Sigmoid colon (tissue), 4 donors: ENCODE results near the gene ACACA.

ENCODE experiments used
- EP300 ChIP-seq, 4 donors: sonication (generic); formaldehyde crosslinking; IDR thresholded peaks; one replicate each; pipeline ENCODE4 v1.6.1; 2017; ENCODE audit warnings: antibody characterized with exemption in 4 of 4
- POLR2A ChIP-seq, 2 donors: fragments of 450-650 bp; IDR thresholded peaks; one replicate each; pipeline ENCODE4 v1.6.1; 2016; ENCODE audit warnings: antibody characterized with exemption in 2 of 2, mild to moderate bottlenecking in 2 of 2, moderate library complexity in 2 of 2
- POLR2AphosphoS5 ChIP-seq, 4 donors: sonication (generic); formaldehyde crosslinking; IDR thresholded peaks; one replicate each; pipeline ENCODE4 v1.6.1; 2017; ENCODE audit warnings: antibody characterized with exemption in 4 of 4
- TF ChIP-seq, protein P1 (sequence below), 4 experiments: fragments of 450-650 bp in 3 of 4; fragments of 200-600 bp in 1 of 4; IDR thresholded peaks; one replicate each; pipeline ENCODE4 v1.5.1; 2016 to 2019; ENCODE audit warnings: antibody characterized with exemption in 4 of 4, mild to moderate bottlenecking in 3 of 4, moderate library complexity in 2 of 4

GRCh38 chr17:37373530-37374159, 33.0 kb downstream of the ACACA start:
- TF ChIP-seq, protein P1, sequence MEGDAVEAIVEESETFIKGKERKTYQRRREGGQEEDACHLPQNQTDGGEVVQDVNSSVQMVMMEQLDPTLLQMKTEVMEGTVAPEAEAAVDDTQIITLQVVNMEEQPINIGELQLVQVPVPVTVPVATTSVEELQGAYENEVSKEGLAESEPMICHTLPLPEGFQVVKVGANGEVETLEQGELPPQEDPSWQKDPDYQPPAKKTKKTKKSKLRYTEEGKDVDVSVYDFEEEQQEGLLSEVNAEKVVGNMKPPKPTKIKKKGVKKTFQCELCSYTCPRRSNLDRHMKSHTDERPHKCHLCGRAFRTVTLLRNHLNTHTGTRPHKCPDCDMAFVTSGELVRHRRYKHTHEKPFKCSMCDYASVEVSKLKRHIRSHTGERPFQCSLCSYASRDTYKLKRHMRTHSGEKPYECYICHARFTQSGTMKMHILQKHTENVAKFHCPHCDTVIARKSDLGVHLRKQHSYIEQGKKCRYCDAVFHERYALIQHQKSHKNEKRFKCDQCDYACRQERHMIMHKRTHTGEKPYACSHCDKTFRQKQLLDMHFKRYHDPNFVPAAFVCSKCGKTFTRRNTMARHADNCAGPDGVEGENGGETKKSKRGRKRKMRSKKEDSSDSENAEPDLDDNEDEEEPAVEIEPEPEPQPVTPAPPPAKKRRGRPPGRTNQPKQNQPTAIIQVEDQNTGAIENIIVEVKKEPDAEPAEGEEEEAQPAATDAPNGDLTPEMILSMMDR (IDR thresholded peaks at IDR 0.05) = peak; percentile 85 to 99 (median 96)
- TF ChIP-seq POLR2AphosphoS5 (IDR thresholded peaks at IDR 0.05) (no peak), POLR2A (IDR thresholded peaks at IDR 0.05) (no peak), EP300 (IDR thresholded peaks at IDR 0.05) (no peak)
